OCI-LY1 (cell line): Measurements from ENCODE around the gene ASPM.

Source experiments
- H2AFZ ChIP-seq: fragments of 200-600 bp; sonication (generic), shearing (Covaris generic); 2 replicates; pipeline ENCODE4 v1.6.0; 2014; ENCODE audit warnings: antibody characterized with exemption, mild to moderate bottlenecking, low read length
- H3F3A ChIP-seq: fragments of 200-600 bp; sonication (generic), shearing (Covaris generic); 2 replicates; pipeline ENCODE4 v1.6.0; 2014; ENCODE audit warnings: mild to moderate bottlenecking, antibody characterized with exemption, low read length, moderate library complexity; ENCODE audit not compliant: insufficient read depth
- H3K27ac ChIP-seq: fragments of 200-600 bp; sonication (generic); 2 replicates; pipeline ENCODE4 v1.5.1; 2014; ENCODE audit warnings: low read length, mixed run types, mild to moderate bottlenecking, low read depth; ENCODE audit not compliant: poor library complexity, severe bottlenecking
- H3K27me3 ChIP-seq: fragments of 200-600 bp; sonication (generic); 2 replicates; pipeline ENCODE4 v1.6.0; 2014; ENCODE audit warnings: antibody characterized with exemption, mild to moderate bottlenecking, low read length, moderate library complexity; ENCODE audit not compliant: insufficient read depth
- H3K36me3 ChIP-seq: fragments of 200-600 bp; sonication (generic); 2 replicates; pipeline ENCODE4 v1.6.1; 2014; ENCODE audit warnings: mild to moderate bottlenecking, antibody characterized with exemption, low read length, moderate library complexity, mixed read lengths; ENCODE audit not compliant: insufficient read depth
- H3K4me1 ChIP-seq: fragments of 200-600 bp; sonication (generic); 2 replicates; pipeline ENCODE4 v1.5.1; 2014; ENCODE audit warnings: mild to moderate bottlenecking, low read length, moderate library complexity; ENCODE audit not compliant: insufficient read depth, severe bottlenecking
- H3K4me2 ChIP-seq: fragments of 200-600 bp; sonication (generic), shearing (Covaris generic); 2 replicates; pipeline ENCODE4 v1.6.1; 2014; ENCODE audit warnings: low read length
- H3K4me3 ChIP-seq: fragments of 200-600 bp; sonication (generic); 2 replicates; pipeline ENCODE4 v1.5.1; 2014; ENCODE audit warnings: low read length, low read depth, mild to moderate bottlenecking, mixed read lengths; ENCODE audit not compliant: poor library complexity, severe bottlenecking
- H3K79me2 ChIP-seq: fragments of 200-600 bp; shearing (Covaris generic); 2 replicates; pipeline ENCODE4 v1.6.1; 2016; ENCODE audit warnings: mixed run types, low read length, mixed read lengths; ENCODE audit not compliant: insufficient read depth
- H3K9ac ChIP-seq: fragments of 200-600 bp; sonication (generic), shearing (Covaris generic); 2 replicates; pipeline ENCODE4 v1.6.1; 2014; ENCODE audit warnings: mild to moderate bottlenecking, low read length, mixed read lengths
- H3K9me2 ChIP-seq: fragments of 200-600 bp; sonication (generic), shearing (Covaris generic); 2 replicates; pipeline ENCODE4 v1.6.1; 2014; ENCODE audit warnings: low read depth, mild to moderate bottlenecking, low read length, mixed read lengths
- H3K9me3 ChIP-seq: fragments of 200-600 bp; shearing (Covaris generic); 2 replicates; pipeline ENCODE4 v1.6.1; 2014; ENCODE audit warnings: low read length, mixed read lengths
- H4K20me1 ChIP-seq: fragments of 200-600 bp; sonication (generic), shearing (Covaris generic); 2 replicates; pipeline ENCODE4 v1.6.0; 2016; ENCODE audit warnings: mild to moderate bottlenecking, low read length; ENCODE audit not compliant: insufficient read depth
- CTCF ChIP-seq: fragments of 200-600 bp; sonication (generic), shearing (Covaris generic); IDR thresholded peaks from 2 replicates; pipeline ENCODE4 v1.5.1; 2017; ENCODE audit warnings: mild to moderate bottlenecking, antibody characterized with exemption, low read length, moderate library complexity, mixed read lengths
- EZH2 ChIP-seq: fragments of 200-600 bp; sonication (generic), shearing (Covaris generic); IDR thresholded peaks from 2 replicates; pipeline ENCODE4 v1.8.0; 2017; ENCODE audit warnings: borderline replicate concordance, mixed run types, mild to moderate bottlenecking, antibody characterized with exemption, low read length, moderate library complexity, mixed read lengths

Gene ASPM

GRCh38 chr1:197124376-197124775 is 22.1 kb downstream of the ASPM start:
- Histone ChIP-seq H3K9me3 (no peaks in the 10 kb centered on the region), H3F3A (no peaks in the 10 kb centered on the region), H3K4me3 (no peak overlapping the region), H4K20me1 (no peaks in the 10 kb centered on the region), H3K79me2 (no peaks in the 10 kb centered on the region), H3K27me3 (no peaks in the 10 kb centered on the region), H3K9me2 (no peaks in the 10 kb centered on the region), H2AFZ (no peak overlapping the region), H3K27ac (no peak overlapping the region), H3K36me3 (peaks cover 94% of the 10 kb centered on the region), H3K9ac (no peak overlapping the region), H3K4me1 (no peaks in the 10 kb centered on the region), H3K4me2 (no peak overlapping the region)
- TF ChIP-seq CTCF (no peak), EZH2 (no peak)

- no peaks in the 10 kb centered on the region for H3K9me2 ChIP-seq
- H3F3A ChIP-seq: no peaks in the 10 kb centered on the region
- H3K79me2 ChIP-seq: no peaks in the 10 kb centered on the region
- H3K27ac ChIP-seq: no peak overlapping the region
- no peak overlapping the region for H3K9ac ChIP-seq
- no peaks in the 10 kb centered on the region for H3K9me3 ChIP-seq
- H3K4me3 ChIP-seq: no peak overlapping the region
- no peaks in the 10 kb centered on the region for H3K27me3 ChIP-seq
- no peak overlapping the region for H3K4me2 ChIP-seq
- no peaks in the 10 kb centered on the region for H3K4me1 ChIP-seq
- H2AFZ ChIP-seq: no peak overlapping the region
- H4K20me1 ChIP-seq: no peaks in the 10 kb centered on the region
- peaks cover 92% of the 10 kb centered on the region for H3K36me3 ChIP-seq
- TF ChIP-seq EZH2 (no peak), CTCF (no peak)
These were observed 30.3 kb downstream of the ASPM start for GRCh38 chr1:197116156-197116555.

- H3K9ac ChIP-seq: no peak overlapping the region
- H3K9me2 ChIP-seq: no peaks in the 10 kb centered on the region
- no peaks in the 10 kb centered on the region for H3K79me2 ChIP-seq
- no peaks in the 10 kb centered on the region for H4K20me1 ChIP-seq
- no peak overlapping the region for H2AFZ ChIP-seq
- H3K4me1 ChIP-seq: no peaks in the 10 kb centered on the region
- no peaks in the 10 kb centered on the region for H3F3A ChIP-seq
- H3K27me3 ChIP-seq: no peaks in the 10 kb centered on the region
- H3K27ac ChIP-seq: no peak overlapping the region
- peaks cover 84% of the 10 kb centered on the region for H3K36me3 ChIP-seq
- no peak overlapping the region for H3K4me2 ChIP-seq
- no peaks in the 10 kb centered on the region for H3K9me3 ChIP-seq
- H3K4me3 ChIP-seq: no peak overlapping the region
- no peak for TF ChIP-seq EZH2
- no peak for TF ChIP-seq CTCF
These were observed 39.6 kb downstream of the ASPM start for GRCh38 chr1:197106869-197107268.
